Left hindlimb (tissue), 1 donor: ENCODE measurements around the gene PRODH2.

ENCODE experiments used
- DNase-seq: peaks from one replicate; pipeline ENCODE4 v3.0.0-alpha.2; 2018

Gene PRODH2, protein sequence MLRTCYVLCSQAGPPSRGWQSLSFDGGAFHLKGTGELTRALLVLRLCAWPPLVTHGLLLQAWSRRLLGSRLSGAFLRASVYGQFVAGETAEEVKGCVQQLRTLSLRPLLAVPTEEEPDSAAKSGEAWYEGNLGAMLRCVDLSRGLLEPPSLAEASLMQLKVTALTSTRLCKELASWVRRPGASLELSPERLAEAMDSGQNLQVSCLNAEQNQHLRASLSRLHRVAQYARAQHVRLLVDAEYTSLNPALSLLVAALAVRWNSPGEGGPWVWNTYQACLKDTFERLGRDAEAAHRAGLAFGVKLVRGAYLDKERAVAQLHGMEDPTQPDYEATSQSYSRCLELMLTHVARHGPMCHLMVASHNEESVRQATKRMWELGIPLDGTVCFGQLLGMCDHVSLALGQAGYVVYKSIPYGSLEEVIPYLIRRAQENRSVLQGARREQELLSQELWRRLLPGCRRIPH

GRCh38 chr19:35812220-35813042 is at the start of gene PRODH2:
Gene PRODH2, minus strand, starts transcription at chr19:35812845. Its CDS starts 40 bp downstream, at chr19:35812805.
- DNase-seq, result no peak

- DNase-seq, result no peak
Observed at GRCh38 chr19:35861640-35862160, 49.1 kb upstream of the PRODH2 start.

DNA sequence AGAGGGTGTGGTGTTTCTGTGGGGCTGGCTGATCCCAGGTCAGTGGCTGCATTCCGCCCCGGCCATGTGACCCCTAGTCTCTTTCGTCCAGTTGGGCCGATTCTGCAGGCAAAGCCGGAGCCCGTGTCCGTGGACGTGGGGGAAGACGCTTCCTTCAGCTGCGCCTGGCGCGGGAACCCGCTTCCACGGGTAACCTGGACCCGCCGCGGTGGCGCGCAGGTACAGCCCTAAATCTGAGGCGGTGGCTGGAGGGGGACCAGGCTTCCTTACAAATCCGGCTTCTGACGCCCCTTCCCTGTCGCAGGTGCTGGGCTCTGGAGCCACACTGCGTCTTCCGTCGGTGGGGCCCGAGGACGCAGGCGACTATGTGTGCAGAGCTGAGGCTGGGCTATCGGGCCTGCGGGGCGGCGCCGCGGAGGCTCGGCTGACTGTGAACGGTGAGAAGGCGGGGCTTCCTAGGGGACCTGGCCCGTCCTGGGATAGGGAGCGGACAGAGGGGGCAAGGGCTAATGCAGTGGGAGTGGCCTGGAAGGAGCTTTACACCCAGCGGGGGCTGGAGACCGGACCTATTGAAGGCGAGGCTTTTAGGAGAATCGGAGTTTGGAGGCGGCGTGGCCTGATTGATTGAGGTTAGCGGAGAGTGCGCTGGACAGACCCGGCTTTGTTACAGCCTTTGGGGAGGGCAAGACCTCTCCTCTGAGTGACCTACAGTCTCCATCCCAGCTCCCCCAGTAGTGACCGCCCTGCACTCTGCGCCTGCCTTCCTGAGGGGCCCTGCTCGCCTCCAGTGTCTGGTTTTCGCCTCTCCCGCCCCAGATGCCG is 48.4 kb upstream of the PRODH2 start:
- no peak for DNase-seq

GRCh38 chr19:35860436-35860817 is 47.8 kb upstream of the PRODH2 start:
- no peak for DNase-seq

DNA sequence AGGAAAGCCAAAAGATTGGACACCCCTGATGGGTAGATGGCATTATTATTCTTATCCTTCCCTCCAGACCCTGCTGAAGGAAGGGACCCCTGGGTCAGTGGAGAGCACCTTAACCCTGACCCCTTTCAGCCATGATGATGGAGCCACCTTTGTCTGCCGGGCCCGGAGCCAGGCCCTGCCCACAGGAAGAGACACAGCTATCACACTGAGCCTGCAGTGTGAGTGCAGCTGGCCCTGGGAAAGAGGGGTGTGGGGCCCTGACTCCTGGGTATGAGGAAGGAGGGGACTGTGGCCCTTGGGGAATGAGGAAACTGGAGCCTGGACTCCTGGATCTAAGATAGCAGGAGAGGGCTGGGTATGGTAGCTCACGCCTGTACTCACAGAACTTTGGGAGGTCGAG is 46.8 kb upstream of the PRODH2 start:
- no peak for DNase-seq

DNA sequence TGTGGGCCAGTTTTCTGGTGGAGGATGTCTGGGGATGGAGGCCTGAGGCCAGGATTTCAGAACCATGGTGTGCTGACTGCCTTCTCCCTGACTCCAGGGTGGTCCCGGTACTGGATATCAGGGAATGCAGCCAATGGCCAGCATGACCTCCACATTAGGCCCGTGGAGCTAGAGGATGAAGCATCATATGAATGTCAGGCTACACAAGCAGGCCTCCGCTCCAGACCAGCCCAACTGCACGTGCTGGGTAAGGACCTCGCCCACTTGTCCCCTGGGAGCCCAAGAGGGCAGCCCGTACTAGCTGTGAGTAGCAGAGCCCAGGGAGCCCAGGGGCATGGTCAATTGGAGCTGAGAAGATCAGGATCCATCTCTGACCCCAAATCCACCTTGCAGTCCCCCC is 45.7 kb upstream of the PRODH2 start:
- no peak for DNase-seq

GRCh38 chr19:35856546-35857149 is 44.0 kb upstream of the PRODH2 start, which contains the start of gene KIRREL2:
Gene KIRREL2, plus strand, starts transcription at chr19:35856911. Its CDS starts 209 bp downstream, at chr19:35857120.
- DNase-seq, result no peak

DNA sequence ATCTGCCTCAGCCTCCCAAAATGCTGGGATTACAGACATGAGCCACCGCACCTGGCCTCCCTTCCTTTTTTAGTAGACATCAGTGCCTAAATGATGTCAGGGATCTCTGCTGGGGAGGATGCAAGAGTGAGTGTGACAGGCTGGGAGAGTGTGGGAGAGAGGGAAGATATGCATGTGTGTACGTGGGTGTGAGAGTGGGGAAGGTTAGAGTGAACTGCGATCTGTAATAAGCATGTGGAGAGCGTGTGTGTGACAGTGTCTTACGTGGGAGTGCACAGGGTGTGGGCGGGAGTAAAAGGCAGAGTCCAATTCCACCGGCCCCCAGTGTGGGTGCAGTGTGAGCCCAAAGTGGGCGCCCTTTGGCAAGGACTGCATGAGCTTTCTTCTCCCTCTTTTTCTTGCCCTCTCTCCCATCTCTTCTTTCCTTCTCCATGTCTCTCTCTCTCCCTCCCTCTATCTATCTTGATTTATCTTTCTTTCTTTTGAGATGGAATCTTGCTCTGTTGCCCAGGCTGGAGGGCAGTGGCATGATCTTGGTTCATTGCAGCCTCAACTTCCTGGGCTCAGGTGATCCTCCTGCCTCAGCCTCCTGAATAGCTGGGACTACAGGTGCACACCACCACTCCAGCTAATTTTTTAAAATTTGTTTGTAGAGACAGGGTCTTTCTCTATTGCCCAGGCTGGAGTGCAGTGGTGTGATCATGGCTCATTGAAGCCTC is 40.6 kb upstream of the PRODH2 start:
- DNase-seq, result no peak

- DNase-seq, result no peak
Observed at GRCh38 chr19:35852029-35852780, 39.6 kb upstream of the PRODH2 start, which contains the start of gene NPHS1. Gene NPHS1, minus strand, starts transcription at chr19:35852504. Its CDS starts 667 bp downstream, at chr19:35851837.

- DNase-seq, result no peak
Observed at GRCh38 chr19:35851213-35852028, 38.8 kb upstream of the PRODH2 start.

DNA sequence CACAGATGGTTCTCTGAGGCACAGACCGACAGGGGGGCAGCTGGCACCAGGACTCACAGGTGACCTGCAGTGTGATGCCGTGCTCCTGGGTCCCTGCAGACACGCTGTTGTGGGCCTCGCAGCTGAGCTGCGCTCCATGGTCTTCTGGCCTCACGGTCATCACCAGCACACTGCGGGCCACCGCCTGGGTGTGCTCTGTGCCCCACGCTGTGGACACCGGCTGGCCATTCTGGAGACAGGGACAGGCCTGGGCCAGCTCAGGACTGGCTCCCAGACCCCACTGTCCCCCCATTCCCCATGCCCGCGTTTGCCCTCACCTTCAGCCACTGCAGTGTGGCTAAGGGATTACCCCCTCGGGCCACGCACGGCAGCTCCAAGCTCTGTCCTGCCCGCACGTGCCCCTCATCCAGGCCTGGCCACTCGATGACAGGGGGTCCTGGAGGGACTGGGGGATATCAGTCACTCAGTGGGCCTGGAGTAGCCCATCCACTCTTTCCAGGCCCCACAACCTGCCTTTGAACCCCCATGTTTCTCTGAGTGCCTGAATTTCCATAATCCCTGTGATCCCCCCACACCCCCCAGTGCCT is 36.4 kb upstream of the PRODH2 start:
- DNase-seq, result no peak

- DNase-seq, result no peak
Observed at GRCh38 chr19:35848486-35848885, 35.8 kb upstream of the PRODH2 start.

DNA sequence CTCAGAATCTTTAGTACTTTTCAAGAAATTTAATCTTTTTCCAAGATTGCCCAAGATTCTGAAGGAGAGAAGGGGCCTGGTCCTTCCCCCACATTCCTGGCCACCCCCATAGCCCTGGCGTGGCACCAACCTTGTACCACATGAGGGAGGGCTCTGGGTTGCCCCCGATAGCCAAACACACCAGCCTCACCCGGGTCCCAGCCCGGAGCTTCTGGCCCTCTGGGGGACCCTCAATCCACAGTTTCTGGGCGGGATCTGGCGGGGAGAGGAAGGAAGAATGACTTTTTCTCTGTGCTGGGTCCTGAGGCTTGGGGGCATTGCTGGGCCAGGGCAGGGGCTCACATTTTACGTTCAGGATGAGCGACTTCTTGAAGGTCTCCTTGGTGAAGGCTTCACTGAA is 35.3 kb upstream of the PRODH2 start:
- DNase-seq, result no peak

GRCh38 chr19:35846038-35846668 is 33.5 kb upstream of the PRODH2 start:
- no peak for DNase-seq

DNA sequence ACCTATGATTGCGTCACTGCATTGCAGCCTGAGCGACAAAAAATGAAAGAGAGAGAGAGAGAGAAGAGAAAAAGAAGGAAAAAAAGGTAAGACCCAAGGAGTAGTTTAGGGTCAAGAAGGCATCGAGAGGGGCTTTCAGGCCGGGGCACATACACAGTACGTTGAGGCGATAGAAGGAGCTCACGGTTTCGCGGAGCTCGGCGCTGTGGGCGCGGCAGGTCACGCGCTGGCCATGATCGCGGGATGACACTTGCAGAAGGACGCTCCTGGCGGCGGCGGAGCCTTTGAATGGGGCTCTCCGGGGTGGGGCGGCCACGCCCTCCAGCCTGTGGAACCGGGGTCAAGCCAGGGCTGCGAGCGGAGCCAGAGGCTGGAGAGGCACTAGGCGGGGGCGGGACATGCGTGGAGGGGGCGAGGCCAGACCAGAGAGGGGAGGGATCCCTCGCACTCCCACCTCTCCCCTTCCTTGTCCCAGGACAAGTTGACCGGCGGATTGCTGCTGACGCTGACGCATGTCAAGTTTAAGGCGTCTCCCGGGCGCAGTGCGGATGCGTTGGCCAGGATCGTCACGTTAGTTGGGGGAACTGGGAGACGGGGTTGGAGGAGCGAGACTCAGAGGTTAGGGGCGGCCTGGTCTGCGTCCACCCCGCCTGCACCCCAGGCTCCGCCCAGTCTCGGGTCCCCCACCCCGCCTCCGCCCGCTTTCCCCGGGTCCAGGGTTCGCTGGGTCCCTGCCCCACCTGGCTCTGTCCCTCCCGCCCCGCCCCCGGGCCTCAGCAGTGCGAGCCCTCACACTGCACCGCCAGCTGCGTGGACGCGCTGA is 32.8 kb upstream of the PRODH2 start:
- no peak for DNase-seq

DNA sequence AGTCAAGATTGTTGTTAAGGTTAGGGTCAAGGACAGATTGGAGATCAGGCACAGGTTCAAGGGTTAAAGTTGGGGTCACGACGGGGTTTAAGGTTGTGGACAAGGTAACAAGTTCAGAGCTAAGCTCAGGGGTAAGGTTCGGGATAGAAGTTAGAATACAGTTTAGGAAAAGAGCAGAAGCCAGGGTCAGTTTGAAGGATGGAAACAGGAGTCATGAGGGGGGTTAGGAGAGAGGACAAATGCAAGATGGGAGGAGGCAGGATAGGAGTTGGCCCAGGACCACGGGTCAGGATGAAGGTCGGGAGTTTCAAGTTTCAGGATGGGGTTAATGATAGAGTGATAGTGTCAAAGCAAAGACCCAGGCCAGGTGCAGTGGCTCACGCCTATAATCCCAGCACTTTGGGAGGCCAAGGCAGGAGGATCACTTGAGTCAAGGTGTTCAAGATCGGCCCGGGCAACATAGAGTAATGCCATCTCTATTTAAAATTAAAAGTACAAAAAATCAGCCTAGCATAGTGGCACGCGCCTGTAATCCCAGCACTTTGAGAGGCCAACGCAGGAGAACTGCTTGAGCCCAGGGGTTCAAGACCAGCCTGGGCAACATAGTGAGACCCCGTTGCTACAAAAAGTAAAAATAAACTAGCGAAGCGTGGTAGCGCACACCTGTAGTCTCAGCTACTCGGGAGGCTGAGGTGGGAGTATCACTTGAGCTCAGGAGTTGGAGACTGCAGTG is 32.0 kb upstream of the PRODH2 start:
- no peak for DNase-seq
